GM18873 (cell line): ENCODE measurements around the gene BNIP1.

Source experiments
- ATAC-seq: cut with Tn5 transposase; IDR thresholded peaks from one replicate; pipeline ENCODE4 v1.9.1; 2021; ENCODE audit warnings: mild to moderate bottlenecking, moderate library complexity, moderate number of reproducible peaks; ENCODE audit not compliant: unreplicated experiment, low FRiP score

The BNIP1 gene

DNA sequence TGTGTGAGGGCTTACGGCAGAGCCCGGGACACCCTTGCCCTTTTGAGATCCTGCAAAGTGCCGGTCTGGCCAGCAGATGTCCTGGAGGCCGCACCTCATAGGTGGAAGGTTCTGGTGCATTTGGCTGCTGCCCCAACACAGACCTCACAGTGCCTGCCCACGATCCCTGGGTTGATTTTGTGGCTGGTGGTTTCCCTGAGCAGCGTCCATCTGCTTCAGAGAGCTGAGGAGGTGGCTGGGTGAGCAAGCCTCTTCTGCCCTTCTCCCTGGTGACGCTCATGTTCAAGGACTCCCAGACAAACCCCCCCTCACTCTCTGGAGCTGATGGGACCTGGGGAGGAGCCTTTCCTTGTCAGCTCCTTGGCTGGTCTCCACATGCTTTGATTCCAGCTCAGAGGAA, 18.9 kb downstream of the BNIP1 start:
- ATAC-seq = no peak

DNA sequence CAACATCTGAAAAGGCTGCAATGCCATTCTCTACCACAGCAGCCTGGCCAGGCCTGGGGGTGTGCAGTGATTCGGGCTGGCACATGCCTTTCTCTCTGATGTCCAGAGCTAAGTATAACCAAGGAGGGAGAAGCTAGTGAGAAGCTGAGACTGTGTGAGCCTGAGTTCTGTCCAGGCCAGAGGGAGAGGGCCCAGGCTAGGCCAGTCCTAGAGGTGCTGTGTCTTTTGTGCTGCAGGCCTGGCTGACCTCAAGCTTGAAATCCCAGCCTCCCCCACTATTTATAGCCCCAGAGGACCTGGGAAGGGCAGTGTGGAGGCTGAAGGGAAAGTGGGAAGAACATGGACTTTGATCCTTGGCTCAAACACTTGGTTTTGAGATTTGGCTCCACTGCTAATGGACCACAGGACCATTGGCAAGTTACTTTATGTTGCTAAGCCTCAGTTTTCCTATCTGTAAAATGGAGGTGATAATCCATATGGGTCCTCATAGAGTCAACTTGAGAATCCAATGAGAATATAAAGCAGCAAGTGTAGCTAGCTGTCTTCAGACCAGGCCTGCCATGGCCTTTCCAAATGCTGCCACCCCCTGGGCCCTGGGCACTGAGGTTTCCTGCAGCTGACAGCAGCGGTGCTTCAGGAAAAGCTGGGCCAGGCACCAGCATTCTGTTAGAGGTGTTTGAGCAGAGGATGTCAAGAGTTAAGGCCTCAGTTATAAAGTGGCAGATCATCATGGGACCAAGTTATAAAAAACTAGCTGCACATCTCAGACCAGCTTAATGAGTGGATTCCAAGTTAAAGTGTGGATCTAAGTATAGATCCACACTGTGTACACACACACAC, 21.1 kb downstream of the BNIP1 start:
- ATAC-seq = no peak

DNA sequence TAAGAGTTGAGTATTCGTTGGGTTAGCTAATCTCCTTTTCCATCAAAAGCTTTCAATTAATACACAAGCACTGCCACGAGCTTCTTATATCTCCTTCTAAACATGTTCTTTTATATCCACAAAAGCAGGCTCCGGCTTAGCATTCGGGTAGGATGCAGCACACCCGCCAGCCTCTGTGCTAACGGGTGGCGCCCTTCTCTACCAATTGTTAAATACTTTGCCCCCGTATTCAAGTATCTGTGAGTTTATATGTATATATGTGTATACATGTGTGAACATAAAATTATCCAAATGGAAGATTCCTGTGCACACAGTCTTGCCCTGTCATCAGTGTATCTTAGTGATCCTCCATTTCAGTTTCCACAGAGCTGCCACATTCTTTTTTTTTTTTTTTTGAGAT, 27.8 kb downstream of the BNIP1 start:
- ATAC-seq = no peak

DNA sequence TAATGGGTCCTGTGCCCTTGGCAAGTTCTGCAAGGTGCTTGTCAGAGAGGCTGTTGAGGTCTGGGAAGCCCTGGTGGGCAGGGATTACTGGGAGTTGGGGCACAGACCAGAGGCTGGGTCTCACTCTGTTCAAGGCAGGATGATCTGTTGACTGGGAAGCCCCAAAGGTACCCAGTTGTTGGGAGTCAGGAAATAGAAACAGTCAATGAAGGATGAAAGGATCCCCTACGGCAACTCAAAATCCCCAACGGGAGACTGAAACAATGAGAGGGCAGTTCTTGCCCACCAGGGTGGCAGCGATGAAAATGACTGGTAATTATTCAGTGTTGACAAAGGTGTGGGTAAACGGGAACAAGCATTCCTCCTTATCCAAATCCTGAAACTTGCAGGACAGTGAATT, 31.2 kb downstream of the BNIP1 start:
- no peak for ATAC-seq

DNA sequence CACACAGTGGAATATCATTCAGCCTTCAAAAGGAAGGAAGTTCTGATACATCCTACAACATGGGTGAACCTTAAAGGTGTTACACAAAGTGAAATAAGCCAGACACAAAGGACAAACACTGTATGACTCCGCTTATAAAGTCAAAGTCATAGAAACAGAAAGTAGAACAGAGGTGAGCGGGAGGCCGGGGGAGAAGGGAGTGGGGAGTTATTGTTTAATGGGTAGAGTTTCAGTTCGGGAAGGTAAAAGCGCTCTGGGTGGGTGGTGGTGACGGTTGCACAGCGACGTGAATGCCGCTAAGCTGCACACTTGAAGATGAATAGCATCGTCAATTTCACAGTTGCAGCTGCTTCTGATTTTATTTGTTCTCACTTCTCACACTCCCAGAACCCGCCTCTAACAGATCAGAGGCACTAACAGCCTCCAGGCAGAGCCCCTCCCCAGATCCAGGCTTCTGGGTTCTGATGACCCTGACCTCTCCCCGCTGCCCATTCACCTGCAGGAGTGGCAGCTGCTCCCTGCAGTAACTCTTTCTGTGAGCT, 34.1 kb downstream of the BNIP1 start:
- ATAC-seq = no peak

DNA sequence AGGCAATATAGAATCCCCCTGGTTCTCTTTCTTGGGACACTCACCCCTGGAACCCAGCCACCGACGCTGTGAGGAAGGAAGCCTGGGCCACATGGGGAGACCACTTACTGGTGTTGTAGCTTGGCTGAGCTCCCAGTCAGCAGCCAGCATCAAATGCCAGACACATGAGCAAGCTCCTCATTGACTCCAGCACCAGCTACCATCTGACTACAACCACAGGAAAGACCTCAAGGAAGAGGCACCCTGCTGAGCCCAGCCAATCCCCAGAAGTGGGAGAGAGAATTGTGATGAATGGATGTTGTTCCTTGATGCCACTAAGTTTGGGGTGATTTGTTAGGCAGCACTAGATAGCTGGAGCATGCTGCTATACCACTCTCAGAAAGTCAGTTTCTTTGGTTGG, 36.0 kb downstream of the BNIP1 start:
- ATAC-seq = no peak

DNA sequence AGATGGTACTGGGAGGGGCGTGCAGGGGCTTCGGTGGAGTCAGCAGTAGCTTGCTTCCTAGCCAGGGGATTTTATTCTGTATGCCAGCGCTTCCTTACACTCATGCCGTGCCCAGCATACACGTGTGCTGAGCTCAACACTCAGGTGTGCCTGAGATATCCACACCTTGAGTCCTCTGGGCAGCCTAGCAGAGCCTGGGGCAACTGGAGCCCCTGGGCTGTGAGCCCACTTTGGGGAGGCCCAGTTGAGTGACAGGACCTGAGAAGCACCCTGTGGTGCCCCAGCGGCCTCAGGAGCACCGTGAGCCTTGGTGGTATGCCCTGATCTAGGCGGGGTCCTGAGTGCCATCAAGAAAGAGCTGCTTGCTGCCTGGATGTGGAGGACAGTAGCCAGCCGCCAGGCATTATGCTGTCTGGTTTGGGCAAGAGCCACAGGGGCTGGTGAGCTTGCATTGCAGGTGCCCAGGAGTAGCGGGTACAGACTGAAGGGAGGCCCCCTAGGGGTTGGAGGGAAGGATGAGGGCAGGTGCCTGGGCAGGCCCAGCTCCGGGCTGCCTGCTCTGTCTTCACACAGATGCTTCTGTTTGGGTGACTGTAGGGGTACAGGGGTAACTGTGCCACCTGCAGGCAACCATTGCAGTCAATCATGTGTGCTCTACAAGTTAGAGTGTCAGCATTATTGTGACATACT, 42.9 kb downstream of the BNIP1 start:
- ATAC-seq = no peak

DNA sequence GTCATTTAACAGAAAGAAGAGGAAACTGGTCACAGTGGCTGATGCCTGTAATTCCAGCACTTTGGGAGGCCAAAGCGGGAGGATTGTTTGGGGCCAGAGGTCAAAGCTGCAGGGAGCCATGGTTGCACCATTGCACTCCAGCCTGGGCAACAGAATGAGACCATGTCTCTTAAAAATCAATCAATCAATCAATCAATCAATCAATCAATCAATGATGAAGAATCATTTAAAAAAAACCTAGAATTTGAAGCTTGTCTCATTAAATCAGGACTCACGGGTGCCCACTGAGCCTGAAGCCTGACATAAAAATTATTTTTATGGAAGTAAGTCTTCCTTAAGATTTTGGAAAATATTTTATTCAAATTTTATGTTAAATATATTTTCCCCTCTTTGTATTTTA, 43.9 kb downstream of the BNIP1 start:
- ATAC-seq = no peak

DNA sequence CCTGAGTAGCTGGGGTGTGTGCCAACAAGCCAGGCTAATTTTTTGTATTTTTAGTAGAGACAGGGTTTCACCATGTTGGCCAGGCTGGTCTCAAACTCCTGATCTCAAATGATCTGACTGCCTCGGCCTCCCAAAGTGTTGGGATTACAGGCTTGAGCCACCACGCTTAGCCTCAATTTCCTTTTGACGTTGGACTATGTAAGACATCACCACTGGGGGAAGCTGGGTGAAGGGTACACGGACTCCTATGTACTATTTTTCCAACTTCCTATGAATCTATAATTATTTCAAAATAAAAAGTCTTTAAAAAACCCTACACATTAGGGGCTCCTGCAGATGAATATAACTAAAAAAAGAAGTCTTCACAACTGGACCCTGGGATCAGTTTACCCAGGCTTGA, 46.7 kb downstream of the BNIP1 start:
- no peak for ATAC-seq

DNA sequence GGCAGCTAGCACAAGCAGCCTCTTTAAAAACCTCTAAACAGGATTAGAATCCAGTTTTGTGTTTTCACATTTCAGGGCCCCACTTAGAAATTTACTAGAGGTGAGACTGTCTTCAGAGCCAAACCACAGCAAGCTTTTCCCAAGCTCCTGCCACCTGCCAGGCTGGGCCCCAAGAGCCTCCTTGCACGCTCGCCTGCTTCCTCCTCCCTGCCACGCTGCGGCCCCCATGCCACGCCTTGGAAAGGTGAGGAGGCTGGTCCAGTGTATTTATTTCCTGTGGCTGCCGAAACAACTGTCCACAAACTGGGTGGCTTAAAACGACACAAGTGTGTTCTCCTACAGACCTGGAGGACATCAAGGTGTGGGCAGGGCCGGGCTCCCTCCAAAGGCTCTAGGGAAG, 47.2 kb downstream of the BNIP1 start:
- ATAC-seq = no peak

DNA sequence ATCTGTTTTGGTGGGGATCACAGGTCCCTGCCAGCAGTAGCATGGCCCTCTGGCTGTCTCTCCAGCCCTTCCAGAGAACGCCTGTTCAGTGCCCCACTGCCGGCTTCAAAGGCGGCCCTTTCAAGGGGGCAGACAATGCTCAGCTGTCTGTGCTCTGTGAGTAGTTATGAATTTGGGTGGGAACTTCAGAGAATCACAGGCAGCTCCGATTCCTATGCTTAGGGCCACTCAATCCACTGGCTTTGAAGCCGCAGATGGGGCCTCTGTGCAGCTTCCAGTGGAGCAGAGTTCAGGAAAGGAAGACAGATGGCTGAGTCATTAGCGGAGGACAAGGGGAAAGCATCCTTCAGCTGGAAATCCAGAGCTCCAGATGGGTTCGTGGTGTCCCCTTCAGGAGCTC, 48.2 kb downstream of the BNIP1 start:
- ATAC-seq = no peak

DNA sequence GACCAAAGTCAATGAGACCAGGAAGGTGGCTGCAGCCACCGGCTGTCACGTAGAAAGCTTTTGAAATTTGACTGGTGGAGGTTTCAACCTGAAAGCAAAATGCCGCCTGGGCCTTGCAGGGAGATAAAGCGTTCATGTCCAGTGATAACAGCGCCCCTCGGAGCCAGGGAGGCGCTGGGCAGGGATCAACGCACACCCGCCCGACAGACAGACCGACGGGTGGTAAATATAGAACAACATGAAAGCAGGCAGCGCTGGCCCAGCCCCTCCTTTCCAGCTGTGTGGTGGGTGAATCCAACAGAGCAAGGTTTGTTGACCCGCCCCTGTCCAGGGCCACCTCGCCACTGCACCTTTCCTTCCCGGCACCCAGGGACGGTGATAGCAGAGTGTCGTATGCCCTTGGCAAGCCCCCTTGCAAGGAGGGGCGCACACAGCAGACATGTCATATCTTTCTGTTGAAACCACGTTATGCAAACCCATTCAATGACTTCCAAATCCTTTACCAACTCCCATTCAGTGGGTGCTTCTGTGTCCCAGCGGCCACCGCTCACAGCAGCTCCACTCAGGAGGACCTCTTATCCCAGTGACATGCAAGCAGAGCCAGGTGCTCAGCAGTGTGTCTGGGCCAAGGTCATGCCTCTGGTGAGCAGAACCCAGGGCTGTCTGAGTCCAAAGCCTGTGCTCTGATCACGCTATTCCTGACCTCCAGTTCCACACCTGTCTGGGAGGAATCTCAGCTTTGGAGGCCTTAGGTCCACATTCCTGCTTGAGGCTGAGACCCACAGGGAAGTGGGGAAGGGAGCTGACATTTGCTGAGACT, 52.0 kb downstream of the BNIP1 start:
- ATAC-seq = no peak

DNA sequence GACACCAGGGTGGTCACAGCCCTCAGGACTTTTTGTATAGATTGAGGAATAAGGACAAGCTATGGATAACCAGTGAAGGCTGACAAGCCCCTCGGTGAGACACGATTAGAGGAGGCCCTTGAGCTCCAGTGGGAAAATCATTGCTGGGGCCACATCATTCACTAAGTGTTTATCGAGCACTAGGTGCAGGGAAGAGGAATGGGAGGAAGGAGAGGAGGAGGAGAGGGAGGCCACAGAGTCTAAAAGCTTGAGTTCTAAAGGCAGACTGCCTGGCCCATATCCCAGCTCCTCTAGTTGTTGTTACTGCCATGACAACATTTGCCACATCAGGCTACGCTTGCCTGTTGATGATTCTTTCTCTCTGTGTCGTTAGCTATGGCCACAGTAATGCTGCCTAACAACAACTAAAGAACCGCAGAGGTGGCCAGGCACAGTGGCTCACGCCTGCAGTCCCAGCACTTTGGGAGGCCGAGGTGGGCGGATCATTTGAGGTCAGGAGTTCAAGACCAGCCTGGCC, 53.1 kb downstream of the BNIP1 start:
- ATAC-seq = no peak

DNA sequence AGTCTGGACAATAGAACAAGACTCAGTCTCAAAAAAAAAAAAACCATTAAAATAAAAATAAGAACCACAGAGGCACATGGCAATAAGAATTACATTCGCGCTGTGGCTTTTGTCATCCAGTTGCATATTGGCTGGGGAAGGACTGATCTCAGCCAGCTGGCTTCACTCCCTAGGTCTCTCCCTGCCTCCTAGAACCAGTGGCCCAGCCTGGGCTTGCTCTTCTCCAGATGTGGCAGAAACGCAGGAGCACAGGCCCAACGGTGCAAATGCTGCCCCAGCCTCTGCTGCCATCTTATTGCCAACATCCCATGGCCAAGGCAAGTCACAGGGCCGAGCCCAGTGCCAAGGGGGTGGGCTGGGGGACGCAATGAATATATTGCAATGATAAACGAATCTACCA, 53.7 kb downstream of the BNIP1 start:
- no peak for ATAC-seq

DNA sequence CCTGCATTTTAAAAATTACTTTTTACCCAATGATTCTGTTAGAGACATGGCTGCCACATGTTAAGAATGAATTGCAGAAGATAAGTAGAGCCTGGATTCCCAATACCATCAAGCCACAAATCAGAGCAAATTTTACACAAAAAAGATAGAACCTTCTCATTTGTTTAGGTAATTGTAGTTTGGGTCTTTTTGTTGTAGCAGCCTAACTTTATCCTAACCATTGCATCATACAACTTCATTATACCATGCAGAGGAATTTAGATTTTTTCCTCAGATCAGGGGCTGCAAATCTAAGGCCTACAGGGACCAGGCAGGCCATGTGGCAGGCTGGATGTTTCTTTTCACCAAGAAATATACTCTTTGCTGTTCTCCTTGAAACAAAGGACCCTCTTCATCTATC, 56.0 kb downstream of the BNIP1 start:
- no peak for ATAC-seq

DNA sequence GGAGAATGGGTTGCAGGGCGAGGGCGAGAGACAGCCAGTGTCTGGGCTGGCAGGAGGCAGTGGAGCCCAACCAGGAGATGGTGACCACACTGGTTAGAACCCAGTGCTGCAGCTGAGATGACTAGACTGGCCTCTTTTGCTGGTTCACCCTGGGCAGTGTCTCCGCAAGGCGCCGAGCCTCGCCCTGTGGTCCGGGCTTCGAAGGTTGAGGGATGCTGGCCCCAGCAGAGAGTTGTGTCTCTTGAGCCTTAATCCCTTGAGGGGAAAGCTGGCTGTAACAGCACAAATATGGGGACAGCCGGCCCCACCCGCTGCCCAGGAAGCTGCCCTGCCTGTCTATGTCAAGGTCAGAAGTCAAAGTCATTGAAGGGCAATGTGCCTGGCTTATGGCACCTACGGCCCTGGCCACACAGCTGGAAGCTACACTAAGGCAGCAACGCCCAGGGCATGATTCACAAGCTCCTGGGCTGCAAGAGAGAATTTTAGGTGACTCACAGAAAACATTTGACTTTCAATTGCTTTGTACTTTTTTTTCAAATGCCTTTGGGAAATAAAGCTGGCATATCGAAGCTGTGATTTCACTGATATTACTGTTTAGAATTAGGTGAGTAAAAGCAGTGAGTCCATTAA, 57.4 kb downstream of the BNIP1 start:
- ATAC-seq = no peak

DNA sequence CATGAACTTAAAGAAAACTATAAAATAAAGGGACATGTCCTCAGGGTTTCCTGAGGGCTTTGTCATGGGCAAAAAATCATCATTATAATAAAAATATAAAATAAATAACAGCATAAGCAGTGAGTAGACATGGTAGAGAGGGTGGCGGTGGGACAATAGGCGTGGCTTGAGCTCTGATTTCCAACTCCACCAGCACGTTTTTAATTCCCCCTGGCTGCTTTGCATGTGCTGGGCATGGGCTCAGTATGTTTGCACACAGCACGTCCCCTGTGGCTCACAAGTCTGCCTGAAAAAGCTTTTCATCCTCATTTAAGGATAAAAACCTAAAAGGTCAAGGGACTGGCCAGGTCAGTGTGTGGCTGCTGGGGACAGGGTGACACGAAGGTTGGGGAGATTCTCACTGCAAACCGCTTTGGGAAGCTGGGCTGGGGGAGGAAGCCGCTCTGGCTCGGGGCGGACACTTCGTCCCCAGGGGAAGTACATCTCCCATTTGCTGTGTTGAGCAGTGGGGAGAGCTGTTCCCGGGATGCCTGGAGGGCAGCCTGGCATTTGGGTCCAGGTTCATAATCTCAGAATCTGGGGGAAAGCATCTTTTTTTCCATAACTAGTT, 58.0 kb downstream of the BNIP1 start:
- no peak for ATAC-seq

DNA sequence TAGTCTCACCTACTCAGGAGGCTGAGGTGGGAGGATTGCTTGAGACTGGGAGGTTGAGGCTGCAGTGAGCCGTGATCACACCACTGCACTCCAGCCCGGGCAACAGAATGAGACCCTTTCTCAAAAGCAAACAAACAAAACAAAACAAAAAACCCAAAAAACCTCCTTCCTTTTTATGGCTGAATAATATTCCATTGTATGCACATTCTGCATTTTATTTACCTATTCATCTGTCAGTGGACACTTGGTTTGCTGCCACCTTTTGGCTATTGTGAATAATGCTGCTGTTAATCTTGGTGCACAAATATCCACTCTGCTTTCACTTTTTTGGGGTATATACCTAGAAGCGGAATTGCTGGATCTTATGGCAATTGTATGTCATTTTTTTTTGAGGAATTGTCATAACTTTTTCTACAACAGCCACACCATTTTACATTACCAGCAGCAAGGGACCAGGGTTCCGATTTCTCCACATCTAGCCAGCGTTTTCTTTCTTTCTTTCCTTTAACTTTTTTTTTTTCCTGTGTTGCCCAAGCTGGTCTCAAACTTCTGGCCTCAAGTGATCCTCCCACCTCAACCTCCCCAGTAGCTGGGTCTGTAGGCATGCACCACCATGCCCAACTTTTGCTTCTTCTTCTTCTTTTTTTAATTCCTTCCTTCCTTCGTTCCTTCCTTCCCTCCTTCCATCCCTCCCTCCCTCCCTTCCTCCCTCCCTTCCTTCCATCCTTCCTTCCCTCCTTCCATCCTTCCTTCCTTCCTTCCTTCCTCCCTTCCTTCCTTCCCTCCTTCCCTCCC, 60.1 kb downstream of the BNIP1 start:
- ATAC-seq = no peak

DNA sequence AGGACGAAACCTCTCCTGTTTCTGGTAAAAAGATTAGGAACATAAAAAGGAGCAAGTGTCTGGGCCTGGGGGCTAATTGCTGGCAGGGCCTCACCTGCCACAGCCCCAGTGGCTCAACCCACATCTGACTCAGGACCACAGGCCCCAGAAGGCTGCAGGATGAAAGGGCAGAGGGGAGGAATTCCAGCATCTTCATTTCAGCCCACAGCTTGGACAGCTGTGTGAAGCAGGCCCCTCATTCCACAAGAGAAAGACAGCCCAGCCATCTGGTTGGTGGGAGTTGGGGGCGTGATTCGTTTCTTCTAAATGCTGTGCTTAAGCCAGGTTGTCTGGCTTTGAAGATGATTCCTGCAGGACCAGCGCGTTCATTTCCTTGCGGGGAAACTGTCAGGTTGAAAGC, 61.6 kb downstream of the BNIP1 start:
- no peak for ATAC-seq
